Neural cell (in vitro differentiated cells): Measurements from ENCODE around the gene LDAH. TPM values are rescaled to one million over a fixed set of nuclear protein-coding genes. Genes with fewer than 3 reads are reported as not detected.

Source experiments
- H2AFZ ChIP-seq: fragments of 200-600, 300-800 bp; sonication (generic), shearing (Covaris generic); 2 replicates; pipeline ENCODE4 v1.6.0; 2014; ENCODE audit warnings: low read depth, mild to moderate bottlenecking, antibody characterized with exemption, low read length, moderate library complexity
- H3F3A ChIP-seq: fragments of 200-600 bp; shearing (Covaris generic); 2 replicates; pipeline ENCODE4 v1.6.1; 2016; ENCODE audit warnings: mild to moderate bottlenecking, moderate library complexity, mixed read lengths, antibody characterized with exemption, low read length; ENCODE audit not compliant: insufficient read depth, poor library complexity, severe bottlenecking
- H3K27ac ChIP-seq: fragments of 200-600, 300-800 bp; sonication (generic), shearing (Covaris generic); 2 replicates; pipeline ENCODE4 v1.5.1; 2014; ENCODE audit warnings: mild to moderate bottlenecking, low read length, moderate library complexity
- H3K27me3 ChIP-seq: fragments of 300-800, 200-600 bp; sonication (generic), shearing (Covaris generic); 2 replicates; pipeline ENCODE4 v1.6.0; 2014; ENCODE audit warnings: mild to moderate bottlenecking, low read depth, low read length, moderate library complexity; ENCODE audit not compliant: insufficient read depth
- H3K36me3 ChIP-seq: fragments of 300-800, 200-600 bp; sonication (generic), shearing (Covaris generic); 2 replicates; pipeline ENCODE4 v1.5.1; 2014; ENCODE audit warnings: mild to moderate bottlenecking, antibody characterized with exemption, low read length, moderate library complexity; ENCODE audit not compliant: insufficient read depth
- H3K4me2 ChIP-seq: fragments of 300-800, 200-600 bp; sonication (generic), shearing (Covaris generic); 2 replicates; pipeline ENCODE4 v1.6.0; 2014; ENCODE audit warnings: mild to moderate bottlenecking, low read length
- H3K4me3 ChIP-seq: fragments of 300-800, 200-600 bp; sonication (generic), shearing (Covaris generic); 2 replicates; pipeline ENCODE4 v1.5.1; 2014; ENCODE audit warnings: mild to moderate bottlenecking, low read length, moderate library complexity
- H3K79me2 ChIP-seq: fragments of 200-600 bp; shearing (Covaris generic); replicated peaks from 2 replicates; pipeline ENCODE4 v1.6.0; 2014; ENCODE audit warnings: mild to moderate bottlenecking, low read length, moderate library complexity; ENCODE audit not compliant: insufficient read depth
- H3K9ac ChIP-seq: fragments of 300-800, 200-600 bp; sonication (generic), shearing (Covaris generic); 2 replicates; pipeline ENCODE4 v1.6.1; 2016; ENCODE audit warnings: mild to moderate bottlenecking, low read length, mixed read lengths
- H3K9me2 ChIP-seq: fragments of 200-600 bp; shearing (Covaris generic); 2 replicates; pipeline ENCODE4 v1.6.1; 2016; ENCODE audit warnings: mild to moderate bottlenecking, low read length, mixed read lengths; ENCODE audit not compliant: insufficient read depth
- H3K9me3 ChIP-seq: fragments of 200-600, 300-800 bp; sonication (generic), shearing (Covaris generic); 2 replicates; pipeline ENCODE4 v1.6.1; 2016; ENCODE audit warnings: mild to moderate bottlenecking, mixed run types, low read length, moderate library complexity, mixed read lengths
- H4K20me1 ChIP-seq: fragments of 200-600 bp; shearing (Covaris generic); 2 replicates; pipeline ENCODE4 v1.6.1; 2016; ENCODE audit warnings: mild to moderate bottlenecking, mixed run types; ENCODE audit not compliant: insufficient read depth
- CTCF ChIP-seq: fragments of 450-650 bp; IDR thresholded peaks from 2 replicates; pipeline ENCODE4 v1.5.1; 2014; ENCODE audit warnings: antibody characterized with exemption, mild to moderate bottlenecking, moderate library complexity; ENCODE audit not compliant: poor library complexity, severe bottlenecking
- EP300 ChIP-seq: fragments of 450-650 bp; conservative IDR thresholded peaks from 2 replicates; pipeline ENCODE4 v1.6.1; 2014; ENCODE audit warnings: antibody characterized with exemption, mild to moderate bottlenecking, moderate library complexity; ENCODE audit not compliant: poor library complexity, severe bottlenecking
- EZH2 ChIP-seq: fragments of 200-600, 300-800 bp; shearing (Covaris generic), sonication (generic); IDR thresholded peaks from 2 replicates; pipeline ENCODE4 v1.6.1; 2014; ENCODE audit warnings: antibody characterized with exemption, low read length, borderline replicate concordance, mild to moderate bottlenecking; ENCODE audit not compliant: insufficient read depth, poor library complexity, severe bottlenecking
- MXI1 ChIP-seq: fragments of 450-650 bp; conservative IDR thresholded peaks from 2 replicates; pipeline ENCODE4 v1.6.1; 2014; ENCODE audit warnings: antibody characterized with exemption, mild to moderate bottlenecking; ENCODE audit not compliant: poor library complexity, severe bottlenecking
- POLR2AphosphoS5 ChIP-seq: IDR thresholded peaks from 2 replicates; pipeline ENCODE4 v1.6.1; 2012
- RAD21 ChIP-seq: fragments of 450-650 bp; conservative IDR thresholded peaks from 2 replicates; pipeline ENCODE4 v1.6.1; 2014; ENCODE audit warnings: antibody characterized with exemption, mild to moderate bottlenecking, moderate library complexity
- REST ChIP-seq: IDR thresholded peaks from 2 replicates; pipeline ENCODE4 v1.6.1; 2012; ENCODE audit warnings: borderline replicate concordance
- SMC3 ChIP-seq: fragments of 450-650 bp; conservative IDR thresholded peaks from 2 replicates; pipeline ENCODE4 v1.6.1; 2014; ENCODE audit warnings: antibody characterized with exemption, mild to moderate bottlenecking, moderate library complexity; ENCODE audit not compliant: poor library complexity
- TAF1 ChIP-seq: IDR thresholded peaks from 2 replicates; pipeline ENCODE4 v1.6.1; 2012; ENCODE audit warnings: low read depth
- polyA plus RNA-seq: library from polyadenylated mRNA; depleted of rRNA; stranded (reverse); fragments of >200 nt; gene quantifications from 2 replicates; pipeline ENCODE4 v1.2.3, GENCODE V29; 2014

The LDAH gene
- polyA plus RNA-seq, 1 donor from 2014 or later = 44.1 TPM

- TF ChIP-seq EP300 (no peak), MXI1 (no peak)
Observed at GRCh38 chr2:20669562-20670314, 153.2 kb downstream of the LDAH start (continued).

GRCh38 chr2:20668871-20669475 lies 153.9 kb downstream of the LDAH start:
- Histone ChIP-seq H3K9me2 (no peaks in the 10 kb centered on the region), H3K4me2 (no peak overlapping the region), H3K9ac (no peak overlapping the region), H2AFZ (no peak overlapping the region), H3F3A (no peaks in the 10 kb centered on the region), H3K79me2 (no peaks in the 10 kb centered on the region), H3K27me3 (peaks cover 96% of the 10 kb centered on the region), H3K27ac (no peak overlapping the region), H4K20me1 (no peaks in the 10 kb centered on the region), H3K4me3 (no peak overlapping the region), H3K36me3 (no peaks in the 10 kb centered on the region), H3K9me3 (no peaks in the 10 kb centered on the region)
- no peak for TF ChIP-seq CTCF
- TF ChIP-seq RAD21 = no peak
- no peak for TF ChIP-seq SMC3
- TF ChIP-seq EP300 = no peak
- TF ChIP-seq POLR2AphosphoS5 = no peak
- no peak for TF ChIP-seq EZH2
- TF ChIP-seq REST = no peak
- no peak for TF ChIP-seq TAF1
- TF ChIP-seq MXI1 = no peak

GRCh38 chr2:20668451-20668850 lies 154.4 kb downstream of the LDAH start:
- TF ChIP-seq POLR2AphosphoS5 = no peak
- TF ChIP-seq REST = no peak
- TF ChIP-seq EP300 = no peak
- no peak for TF ChIP-seq MXI1
- no peak for TF ChIP-seq EZH2
- no peak for TF ChIP-seq SMC3
- TF ChIP-seq TAF1 = no peak
- no peak for TF ChIP-seq RAD21
- TF ChIP-seq CTCF = no peak
- Histone ChIP-seq H3K4me3 (peak overlapping the region; percentile 72), H3K9ac (no peak overlapping the region), H3K9me2 (no peaks in the 10 kb centered on the region), H3K9me3 (no peaks in the 10 kb centered on the region), H3K27ac (no peak overlapping the region), H3F3A (no peaks in the 10 kb centered on the region), H3K4me2 (no peak overlapping the region), H3K79me2 (no peaks in the 10 kb centered on the region), H3K36me3 (no peaks in the 10 kb centered on the region), H4K20me1 (no peaks in the 10 kb centered on the region), H2AFZ (no peak overlapping the region), H3K27me3 (peaks cover 96% of the 10 kb centered on the region)
